GM19452 (cell line): Measurements from ENCODE around the gene CBFA2T3.

ENCODE experiments used
- ATAC-seq: cut with Tn5 transposase; IDR thresholded peaks from one replicate; pipeline ENCODE4 v1.9.1; 2021; ENCODE audit not compliant: unreplicated experiment

CBFA2T3 gene

DNA sequence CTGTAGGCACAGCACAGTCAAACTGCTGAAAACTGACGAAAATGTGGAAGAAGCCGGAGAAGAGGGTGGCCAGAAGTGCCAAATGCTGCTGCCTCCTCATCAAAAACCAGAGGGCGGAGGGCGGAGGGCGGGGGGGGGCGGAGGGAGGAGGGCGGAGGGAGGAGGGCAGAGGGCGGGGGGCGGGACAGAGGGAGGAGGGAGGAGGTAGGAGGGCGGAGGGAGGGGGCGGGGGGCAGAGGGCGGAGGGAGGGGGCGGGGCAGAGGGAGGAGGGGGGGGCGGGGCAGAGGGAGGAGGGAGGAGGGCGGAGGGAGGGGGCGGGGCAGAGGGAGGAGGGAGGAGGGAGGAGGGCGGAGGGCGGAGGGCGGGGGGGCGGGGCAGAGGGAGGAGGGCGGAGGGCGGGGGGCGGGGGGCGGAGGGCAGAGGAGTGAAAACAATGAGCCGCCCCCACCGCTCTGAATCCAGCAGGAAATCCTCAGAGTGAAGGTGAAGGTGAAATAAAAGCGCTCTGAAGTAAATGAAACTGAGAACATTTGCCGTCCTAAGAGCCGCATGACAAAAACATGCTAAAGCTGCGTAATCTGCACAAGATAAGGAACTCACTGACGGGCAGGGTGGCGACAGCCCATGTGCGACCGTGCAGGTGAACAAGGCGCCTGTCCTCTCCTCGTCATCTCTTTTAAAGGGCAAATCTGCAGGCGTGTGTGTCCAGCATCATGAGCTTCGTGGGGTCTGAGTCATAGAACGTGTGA lies 22.6 kb upstream of the CBFA2T3 start:
- no peak for ATAC-seq

GRCh38 chr16:88995746-88996535 lies 18.9 kb upstream of the CBFA2T3 start:
- no peak for ATAC-seq

DNA sequence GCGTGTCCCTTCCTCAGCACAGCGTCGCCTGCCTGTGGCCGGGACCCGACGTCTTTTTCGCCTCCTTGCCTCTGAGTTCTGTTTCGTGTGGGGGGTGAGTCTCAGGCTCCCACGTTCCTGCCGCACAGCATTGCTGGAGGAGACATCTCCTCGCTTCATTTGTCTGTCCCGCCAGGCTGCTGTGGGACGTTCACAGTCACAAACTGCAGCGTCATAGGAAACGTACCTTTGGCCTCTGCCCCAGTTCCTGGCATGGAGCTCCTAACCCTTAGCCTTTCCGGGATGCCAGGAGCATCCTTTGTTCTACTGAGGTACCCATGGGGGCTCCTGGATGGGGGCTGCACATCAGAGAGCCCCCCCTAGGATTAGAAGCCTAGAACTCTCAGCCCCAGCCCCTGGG lies 18.2 kb upstream of the CBFA2T3 start:
- ATAC-seq, result no peak

DNA sequence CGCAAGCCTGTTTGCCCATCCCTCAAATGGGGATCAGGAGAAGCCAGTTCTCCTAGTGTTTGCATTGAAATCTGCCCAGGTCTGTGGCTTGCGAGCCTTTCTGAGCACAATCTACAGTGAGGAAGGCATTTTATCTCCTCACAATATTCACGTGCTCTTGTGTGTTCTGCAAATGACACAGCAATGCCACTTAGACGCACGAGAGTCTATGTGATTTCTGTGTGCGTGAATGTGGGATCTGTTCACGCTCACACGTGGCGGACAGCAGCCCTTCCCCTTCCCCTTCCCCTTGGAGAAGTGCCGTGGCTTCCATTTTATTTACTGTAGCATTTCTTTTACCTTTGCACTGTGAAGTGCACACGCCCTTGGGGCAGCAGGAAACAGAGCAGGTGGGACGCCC lies 17.7 kb upstream of the CBFA2T3 start:
- no peak for ATAC-seq

DNA sequence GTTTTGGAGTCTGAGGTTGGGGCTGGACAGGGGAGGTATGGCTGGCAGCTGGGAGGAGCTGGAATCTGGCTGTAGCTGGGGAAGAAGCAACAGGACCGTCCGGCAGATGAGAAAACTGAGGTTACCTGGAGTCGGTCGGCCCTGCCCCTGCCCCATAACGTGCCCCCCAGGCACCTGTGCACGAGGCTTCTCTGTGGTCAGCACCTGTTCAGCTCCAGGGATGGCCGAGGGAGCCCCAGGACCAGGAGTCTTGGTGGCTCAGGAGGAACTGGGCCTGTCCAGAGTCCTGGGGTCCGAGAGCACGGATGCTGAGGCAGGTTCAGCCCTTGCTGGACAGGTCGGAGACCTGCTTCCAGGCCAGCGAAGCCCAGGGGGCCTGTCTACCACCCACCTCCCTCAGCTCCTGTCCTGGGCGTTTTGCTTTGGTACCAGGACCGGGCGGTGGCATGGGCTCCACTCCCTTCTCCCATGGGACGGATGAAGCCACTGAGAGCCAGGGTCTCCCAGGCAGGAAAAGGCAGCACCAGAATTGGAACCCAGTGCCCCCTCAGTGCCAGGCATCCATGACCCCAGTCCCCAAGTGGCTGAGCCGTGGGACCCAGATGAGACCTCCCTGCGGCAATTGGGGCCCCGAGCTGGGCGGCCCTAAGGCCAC lies 17.1 kb upstream of the CBFA2T3 start:
- no peak for ATAC-seq

GRCh38 chr16:88993166-88993761 lies 16.3 kb upstream of the CBFA2T3 start:
- no peak for ATAC-seq

- ATAC-seq, result no peak
Measured at GRCh38 chr16:88992351-88993165, 15.6 kb upstream of the CBFA2T3 start.

- no peak for ATAC-seq
Measured at GRCh38 chr16:88991813-88992350, 14.9 kb upstream of the CBFA2T3 start.

DNA sequence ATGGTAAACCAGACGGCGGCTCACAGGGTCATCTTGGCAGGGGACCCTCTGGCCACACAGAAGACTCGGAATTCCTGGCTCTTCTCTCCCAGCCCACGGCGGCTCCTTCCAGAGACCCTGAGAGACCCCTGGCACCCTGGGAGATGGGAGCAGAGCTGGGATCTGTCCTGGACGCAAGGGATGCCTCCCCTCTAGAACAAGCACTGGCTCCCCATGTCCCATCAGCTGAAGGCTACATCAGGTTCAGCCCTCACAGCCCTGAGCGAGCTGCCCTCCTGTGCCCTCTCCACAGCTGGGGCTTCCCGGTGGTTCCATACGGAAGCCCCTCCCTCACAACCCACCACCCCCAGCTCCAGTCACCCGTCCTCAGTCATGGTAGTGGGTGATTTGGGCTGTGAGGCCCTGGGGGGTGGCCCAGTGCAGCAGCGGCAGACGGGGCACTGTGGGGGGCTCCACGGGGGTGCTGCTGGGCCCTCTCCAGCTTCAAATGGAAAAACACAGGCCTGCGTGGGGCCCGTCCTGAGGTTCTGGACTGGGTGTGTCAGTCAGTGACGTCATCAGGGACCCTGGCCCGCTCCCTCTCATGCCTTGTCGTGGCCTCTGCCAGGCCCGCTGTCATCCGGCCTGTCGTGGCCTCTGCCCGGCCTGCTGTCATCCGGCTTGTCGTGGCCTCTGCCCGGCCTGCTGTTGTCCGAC lies 13.0 kb upstream of the CBFA2T3 start:
- no peak for ATAC-seq

DNA sequence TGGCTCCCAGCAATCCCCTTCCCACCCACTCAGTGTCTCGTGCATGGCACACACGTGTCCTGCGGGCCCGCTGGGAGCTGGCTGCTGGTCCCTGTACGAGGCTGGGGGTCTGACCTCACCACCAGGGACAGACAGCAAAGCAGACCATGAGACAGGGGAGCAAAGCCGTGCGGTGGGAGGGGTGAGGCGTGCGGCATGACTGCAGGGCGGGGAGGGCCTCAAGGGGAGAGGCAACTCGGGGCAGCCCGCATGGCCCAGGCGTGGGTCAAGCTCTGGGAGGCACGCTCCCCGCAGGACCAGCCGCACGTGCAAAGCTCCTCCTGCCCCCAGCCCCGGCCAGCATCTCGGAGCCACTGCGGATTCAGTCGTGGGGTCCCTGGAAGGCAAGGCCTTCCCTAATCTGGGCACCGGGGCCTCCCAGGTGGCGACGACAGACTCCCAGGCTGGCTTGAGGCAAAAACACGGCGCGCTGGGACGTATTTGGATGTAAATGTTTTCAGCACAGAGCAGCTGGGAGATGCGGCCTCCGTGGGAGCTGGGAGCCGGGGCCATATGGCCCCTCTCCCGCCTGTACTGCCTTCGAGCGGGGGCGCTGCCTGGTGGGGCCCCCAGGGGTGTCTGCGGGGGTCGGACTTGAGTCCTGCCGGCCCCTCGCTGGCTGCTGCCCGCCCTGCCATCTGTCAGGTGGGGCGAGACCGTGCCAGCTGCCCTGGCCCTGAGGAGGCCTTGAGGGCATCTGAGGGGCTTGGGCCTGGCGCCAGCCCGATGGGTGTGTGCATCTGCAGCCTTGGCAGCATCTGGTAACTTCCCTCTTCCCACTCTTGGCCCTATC lies 12.2 kb upstream of the CBFA2T3 start:
- no peak for ATAC-seq

GRCh38 chr16:88985521-88985920 lies 8.5 kb upstream of the CBFA2T3 start:
- no peak for ATAC-seq

- ATAC-seq, result no peak
Measured at GRCh38 chr16:88983771-88984687, 7.0 kb upstream of the CBFA2T3 start.

DNA sequence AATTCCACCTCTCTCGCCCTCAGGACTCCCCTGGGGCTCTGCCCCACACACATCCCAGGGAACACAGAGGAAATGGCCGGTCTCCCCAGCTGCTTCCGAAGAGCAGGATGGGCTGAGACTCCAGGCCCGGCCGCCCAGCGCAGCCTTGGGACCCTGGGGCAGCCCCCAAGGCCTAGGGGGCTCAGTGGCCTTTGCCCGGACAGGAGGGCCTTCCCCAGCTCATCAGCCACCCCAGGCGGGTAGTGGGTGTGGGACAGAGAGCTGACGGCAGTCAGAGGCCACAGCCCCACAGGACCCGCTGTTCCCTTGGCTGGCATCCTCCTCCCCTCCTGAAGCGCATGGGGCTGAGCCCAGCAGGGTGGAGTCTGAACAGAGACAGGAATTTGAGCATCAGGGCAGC lies 6.2 kb upstream of the CBFA2T3 start:
- no peak for ATAC-seq

GRCh38 chr16:88982286-88983084 lies 5.5 kb upstream of the CBFA2T3 start:
- no peak for ATAC-seq

- ATAC-seq, result no peak
Measured at GRCh38 chr16:88979353-88980015, 2.5 kb upstream of the CBFA2T3 start.

DNA sequence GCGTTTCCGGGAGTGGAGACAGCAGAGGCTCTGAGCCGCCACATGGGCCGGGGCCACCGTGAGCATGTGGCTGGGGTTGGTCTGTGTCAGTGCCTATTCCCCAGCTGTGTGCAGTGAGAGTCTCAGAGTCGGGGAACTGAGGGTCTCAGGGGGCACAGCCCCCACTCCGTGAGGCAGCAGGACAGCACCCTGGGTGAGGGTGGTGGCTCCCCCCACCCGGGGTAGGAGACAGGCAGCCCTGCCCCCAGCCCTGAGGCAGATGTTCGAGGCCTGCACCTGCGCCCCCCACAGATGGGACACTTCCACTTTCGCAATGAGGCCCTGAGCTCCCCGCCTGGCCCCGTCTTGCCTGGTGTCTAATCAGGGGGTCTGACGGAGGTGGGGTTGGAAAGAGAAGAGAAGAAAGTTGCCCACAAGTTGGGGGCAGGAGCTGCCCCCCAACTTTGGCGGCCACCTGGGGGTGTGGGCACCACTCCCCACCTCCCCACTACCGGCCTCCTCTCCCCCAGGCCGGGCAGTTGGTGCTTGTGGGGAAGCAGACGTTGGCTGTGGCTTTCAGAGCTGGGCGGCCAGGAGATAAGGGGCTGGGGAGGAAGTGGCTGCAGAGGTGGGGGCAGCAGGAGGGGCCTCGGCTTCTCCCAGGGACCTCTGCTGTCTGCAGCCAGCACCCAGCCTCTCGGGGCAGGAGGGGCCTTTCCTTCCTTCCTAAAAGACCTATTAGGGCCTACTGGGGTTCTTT lies 1.8 kb upstream of the CBFA2T3 start:
- ATAC-seq, result peak; percentile 29
